Trophoblast cell (in vitro differentiated cells and primary cell): ENCODE measurements around the gene EFNA3.
A peak's percentile ranks its signal among the peaks of the same experiment; 100 is the strongest.

Experiments used
- DNase-seq, 2 donors: peaks; one replicate each; pipeline ENCODE4 v3.0.0-alpha.2; 2016
- H2AFZ ChIP-seq: 2 replicates; pipeline ENCODE4 v1.6.1; 2013; ENCODE audit warnings: low read length, moderate library complexity, mild to moderate bottlenecking; ENCODE audit not compliant: insufficient read depth, poor library complexity
- H2AK5ac ChIP-seq: 2 replicates; pipeline ENCODE4 v1.6.1; 2013; ENCODE audit warnings: mild to moderate bottlenecking, low read length
- H2BK120ac ChIP-seq: 2 replicates; pipeline ENCODE4 v1.6.1; 2013; ENCODE audit warnings: low read length, mild to moderate bottlenecking, moderate library complexity; ENCODE audit not compliant: insufficient read depth, poor library complexity
- H2BK12ac ChIP-seq: 2 replicates; pipeline ENCODE4 v1.6.1; 2013; ENCODE audit warnings: mild to moderate bottlenecking, low read length, moderate library complexity
- H2BK5ac ChIP-seq: 2 replicates; pipeline ENCODE4 v1.6.1; 2013; ENCODE audit warnings: low read length, low read depth, moderate library complexity, mild to moderate bottlenecking; ENCODE audit not compliant: poor library complexity
- H3K14ac ChIP-seq: 2 replicates; pipeline ENCODE4 v1.6.1; 2013; ENCODE audit warnings: mild to moderate bottlenecking, low read length
- H3K18ac ChIP-seq: 2 replicates; pipeline ENCODE4 v1.6.1; 2013; ENCODE audit warnings: mild to moderate bottlenecking, low read length
- H3K23ac ChIP-seq: 2 replicates; pipeline ENCODE4 v1.6.1; 2013; ENCODE audit warnings: low read length
- H3K27ac ChIP-seq: 2 replicates; pipeline ENCODE4 v1.5.1; 2013; ENCODE audit warnings: low read depth, mild to moderate bottlenecking, inconsistent platforms, low read length, moderate library complexity
- H3K27me3 ChIP-seq: 2 replicates; pipeline ENCODE4 v1.6.1; 2013; ENCODE audit warnings: inconsistent platforms, mild to moderate bottlenecking, low read length, moderate library complexity; ENCODE audit not compliant: insufficient read depth
- H3K36me3 ChIP-seq, 2 experiments: 1 replicate in 1 of 2; 2 replicates in 1 of 2; pipeline ENCODE4 v1.6.1; 2013; ENCODE audit warnings: low read length in 2 of 2, mild to moderate bottlenecking in 2 of 2, moderate library complexity in 1 of 2; ENCODE audit not compliant: insufficient read depth in 2 of 2, control insufficient read depth in 1 of 2
- H3K4ac ChIP-seq: 2 replicates; pipeline ENCODE4 v1.6.1; 2013; ENCODE audit warnings: low read depth, mild to moderate bottlenecking, low read length, moderate library complexity
- H3K4me1 ChIP-seq, 2 experiments: 1 replicate in 1 of 2; 2 replicates in 1 of 2; pipeline ENCODE4 v1.6.1; 2013; ENCODE audit warnings: low read length in 2 of 2, mild to moderate bottlenecking in 2 of 2, moderate library complexity in 1 of 2; ENCODE audit not compliant: insufficient read depth in 2 of 2, control insufficient read depth in 1 of 2
- H3K4me2 ChIP-seq: 2 replicates; pipeline ENCODE4 v1.6.1; 2013; ENCODE audit warnings: inconsistent platforms, mild to moderate bottlenecking, low read length, moderate library complexity
- H3K4me3 ChIP-seq: 2 replicates; pipeline ENCODE4 v1.5.1; 2013; ENCODE audit warnings: mild to moderate bottlenecking, low read depth, low read length, inconsistent platforms
- H3K79me1 ChIP-seq: one replicate; pipeline ENCODE4 v1.6.1; 2013; ENCODE audit warnings: low read length
- H3K79me2 ChIP-seq: 2 replicates; pipeline ENCODE4 v1.6.1; 2013; ENCODE audit warnings: low read length, mild to moderate bottlenecking; ENCODE audit not compliant: control insufficient read depth, insufficient read depth, poor library complexity
- H3K9ac ChIP-seq: 2 replicates; pipeline ENCODE4 v1.6.1; 2013; ENCODE audit warnings: mild to moderate bottlenecking, low read length
- H3K9me3 ChIP-seq: 2 replicates; pipeline ENCODE4 v1.6.1; 2013; ENCODE audit warnings: low read depth, mild to moderate bottlenecking, control low read depth, inconsistent platforms, low read length; ENCODE audit not compliant: insufficient read depth
- H4K12ac ChIP-seq: 2 replicates; pipeline ENCODE4 v1.6.1; 2013; ENCODE audit warnings: low read depth, mild to moderate bottlenecking, low read length, moderate library complexity
- H4K8ac ChIP-seq: 2 replicates; pipeline ENCODE4 v1.6.1; 2013; ENCODE audit warnings: low read depth, mild to moderate bottlenecking, low read length, moderate library complexity
- H4K91ac ChIP-seq: one replicate; pipeline ENCODE4 v1.6.1; 2013; ENCODE audit warnings: low read depth, mild to moderate bottlenecking, low read length, moderate library complexity
- WGBS: extraction: QIAGEN DNeasy Blood & Tissue Kit; methylation state at CpG from one replicate; pipeline ENCODE4 v1.1.7; 2013; ENCODE audit warnings: missing lambda C conversion rate; ENCODE audit not compliant: insufficient read length, insufficient coverage; ENCODE audit errors: extremely low coverage; 5-methylcytosine and 5-hydroxymethylcytosine counted together

EFNA3 gene

DNA sequence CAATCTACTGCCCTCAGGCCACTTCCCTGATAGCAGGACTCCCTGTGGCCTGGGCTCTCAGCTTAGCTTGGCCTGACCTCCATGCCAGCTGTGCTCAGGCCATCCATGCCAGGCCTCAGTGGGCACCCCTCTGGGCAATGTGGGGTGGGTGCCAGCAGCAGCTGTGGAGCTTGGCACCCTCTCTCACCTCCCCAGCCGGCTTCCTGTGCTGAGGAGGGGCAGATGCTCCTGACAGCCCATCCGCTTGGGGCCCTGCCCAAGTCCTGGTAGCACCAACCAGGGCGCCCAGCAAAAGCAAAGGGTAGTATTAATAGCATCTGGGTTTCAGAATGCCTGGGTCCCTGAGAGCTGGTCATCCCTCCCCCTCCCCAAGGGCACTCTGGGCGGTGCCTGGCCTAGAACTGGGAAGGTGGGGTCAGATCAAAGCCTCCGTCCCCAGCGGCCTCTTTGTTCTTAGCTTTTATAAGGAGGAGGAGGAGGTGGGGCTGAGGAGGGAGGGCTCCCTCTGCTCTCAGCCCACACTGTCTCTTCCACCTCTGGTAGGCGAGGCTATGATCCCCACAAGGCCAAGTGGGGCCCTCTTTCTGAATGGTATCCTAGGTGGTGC, 9.0 kb upstream of the EFNA3 start:
- H3K9me3 ChIP-seq = peaks cover 5% of the 10 kb centered on the region
- WGBS = no CpG with 5 or more reads among the region's 7 CpGs

DNA sequence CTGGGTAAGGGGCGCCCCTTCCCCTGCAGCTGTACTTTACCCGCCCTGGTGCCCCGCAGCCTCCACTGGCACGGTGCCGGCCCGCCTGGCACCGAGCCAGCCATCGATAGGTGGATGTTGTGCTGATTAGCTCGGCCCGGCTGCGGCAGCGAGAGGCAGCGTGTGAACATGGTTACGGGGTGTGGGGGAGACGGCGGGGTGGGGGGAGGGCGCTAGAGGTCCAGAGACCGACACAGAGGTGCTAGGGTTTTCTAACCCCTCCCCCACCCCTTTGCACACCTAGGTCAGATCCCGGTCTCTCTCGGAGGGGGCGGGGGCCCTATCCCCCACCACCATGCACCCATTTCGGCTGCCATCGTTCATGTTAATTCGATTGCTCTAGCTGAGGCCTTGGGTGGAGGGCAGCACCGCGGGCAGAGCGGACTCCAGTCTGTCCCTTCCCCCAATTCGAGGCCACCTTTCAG, 8.4 kb upstream of the EFNA3 start:
- Histone ChIP-seq H3K9ac (peak overlapping the region; percentile 49), H3K14ac (no peak overlapping the region), H4K8ac (no peak overlapping the region), H2AK5ac (no peak overlapping the region), H4K91ac (no peak overlapping the region), H2BK5ac (no peak overlapping the region), H3K79me2 (no peaks in the 10 kb centered on the region), H3K4me3 (peak overlapping the region; percentile 14), H2AFZ (no peak overlapping the region), H3K23ac (no peak overlapping the region), H2BK12ac (no peak overlapping the region), H3K4me1 (peaks cover 4 to 10% of the 10 kb centered on the region in 2 experiments), H3K27ac (no peak overlapping the region), H4K12ac (no peak overlapping the region), H3K9me3 (peaks cover 5% of the 10 kb centered on the region), H3K4me2 (peak overlapping the region; percentile 67), H3K18ac (no peak overlapping the region), H3K36me3 (peaks cover 23 to 25% of the 10 kb centered on the region in 2 experiments), H2BK120ac (no peak overlapping the region), H3K79me1 (no peaks in the 10 kb centered on the region), H3K4ac (no peak overlapping the region), H3K27me3 (peaks cover 21% of the 10 kb centered on the region)
- WGBS = no CpG with 5 or more reads among the region's 28 CpGs
- no peak for DNase-seq

More for the DNA sequence above, 9.0 kb upstream of the EFNA3 start:
- no peak overlapping the region for H3K27ac ChIP-seq
- H4K8ac ChIP-seq = no peak overlapping the region
- no peak overlapping the region for H4K91ac ChIP-seq
- no peak for DNase-seq
- H3K23ac ChIP-seq = no peak overlapping the region
- no peak overlapping the region for H3K18ac ChIP-seq
- H2AK5ac ChIP-seq = no peak overlapping the region
- H3K4ac ChIP-seq = no peak overlapping the region
- H4K12ac ChIP-seq = no peak overlapping the region
- H3K79me2 ChIP-seq = no peaks in the 10 kb centered on the region
- no peak overlapping the region for H2BK120ac ChIP-seq
- peaks cover 23 to 25% of the 10 kb centered on the region in 2 experiments for H3K36me3 ChIP-seq
- H2BK5ac ChIP-seq = no peak overlapping the region
- H3K14ac ChIP-seq = no peak overlapping the region
- H2BK12ac ChIP-seq = no peak overlapping the region
- peaks cover 4 to 10% of the 10 kb centered on the region in 2 experiments for H3K4me1 ChIP-seq
- H3K4me2 ChIP-seq = no peak overlapping the region
- no peak overlapping the region for H2AFZ ChIP-seq
- H3K79me1 ChIP-seq = no peaks in the 10 kb centered on the region
- H3K27me3 ChIP-seq = peaks cover 21% of the 10 kb centered on the region
- H3K9ac ChIP-seq = no peak overlapping the region
- H3K4me3 ChIP-seq = no peak overlapping the region

- Histone ChIP-seq H3K27me3 (peaks cover 21% of the 10 kb centered on the region), H2BK5ac (no peak overlapping the region), H3K4me3 (peak overlapping the region; percentile 14), H4K8ac (no peak overlapping the region), H3K27ac (no peak overlapping the region), H4K12ac (no peak overlapping the region), H2AK5ac (no peak overlapping the region), H2AFZ (no peak overlapping the region), H3K79me1 (no peaks in the 10 kb centered on the region), H3K9ac (no peak overlapping the region), H3K18ac (no peak overlapping the region), H3K9me3 (peaks cover 5% of the 10 kb centered on the region), H3K4me2 (peak overlapping the region; percentile 67), H3K79me2 (no peaks in the 10 kb centered on the region), H3K36me3 (peaks cover 23 to 25% of the 10 kb centered on the region in 2 experiments), H3K14ac (no peak overlapping the region), H3K4ac (no peak overlapping the region), H2BK12ac (no peak overlapping the region), H4K91ac (no peak overlapping the region), H2BK120ac (no peak overlapping the region), H3K4me1 (peaks cover 4 to 10% of the 10 kb centered on the region in 2 experiments), H3K23ac (no peak overlapping the region)
- peak; percentile 66 to 70 for DNase-seq
- no CpG with 5 or more reads among the region's 61 CpGs for WGBS
Observed at GRCh38 chr1:155070721-155071569, 7.7 kb upstream of the EFNA3 start.

- Histone ChIP-seq H2BK120ac (no peak overlapping the region), H2AFZ (no peak overlapping the region), H3K27me3 (peaks cover 21% of the 10 kb centered on the region), H3K79me1 (no peaks in the 10 kb centered on the region), H3K79me2 (no peaks in the 10 kb centered on the region), H4K8ac (no peak overlapping the region), H3K4me2 (no peak overlapping the region), H4K12ac (no peak overlapping the region), H2BK5ac (no peak overlapping the region), H4K91ac (no peak overlapping the region), H3K4me1 (peaks cover 4 to 10% of the 10 kb centered on the region in 2 experiments), H3K27ac (no peak overlapping the region), H3K18ac (no peak overlapping the region), H3K4ac (no peak overlapping the region), H3K14ac (no peak overlapping the region), H2BK12ac (no peak overlapping the region), H3K9ac (no peak overlapping the region), H3K9me3 (peaks cover 5% of the 10 kb centered on the region), H2AK5ac (no peak overlapping the region), H3K36me3 (peaks cover 20% of the 10 kb centered on the region in 2 experiments), H3K4me3 (no peak overlapping the region), H3K23ac (no peak overlapping the region)
- DNase-seq = no peak
- no CpG with 5 or more reads among the region's 14 CpGs for WGBS
Observed at GRCh38 chr1:155071701-155072100, 6.9 kb upstream of the EFNA3 start.
